ENCODE measurements around the gene NAV1. TPM values are rescaled to one million over a fixed set of nuclear protein-coding genes. Genes with fewer than 3 reads are reported as not detected.

The NAV1 gene
- total and polyA plus RNA-seq, 4 donors, result 1.1 to 2.0 (median 1.3) TPM

DNA sequence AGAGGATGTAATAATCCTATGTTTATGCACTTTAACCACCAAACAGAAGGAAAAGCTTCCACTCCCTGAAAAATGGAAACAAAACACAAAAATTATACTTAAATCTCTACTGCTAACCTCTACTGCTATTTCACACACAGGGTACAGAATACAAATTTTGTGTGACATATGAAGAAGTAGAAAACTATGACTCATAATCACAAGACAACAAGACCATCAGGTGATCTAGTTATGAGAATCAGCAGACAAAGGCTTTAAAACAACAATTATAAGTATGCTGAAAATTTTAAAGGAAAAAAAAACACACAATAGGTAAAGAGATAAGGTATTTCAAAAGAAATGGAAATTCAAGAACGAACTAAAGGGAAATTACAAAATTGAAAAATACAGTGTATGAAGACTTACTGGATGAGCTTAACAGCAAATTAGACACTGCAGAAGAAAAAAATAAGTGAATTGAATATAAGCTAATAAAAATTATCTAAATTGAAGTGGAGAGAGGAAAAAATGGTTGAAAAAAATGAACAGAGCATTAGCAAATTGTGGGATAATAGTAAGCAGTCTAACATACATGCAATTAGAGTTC lies 13.6 kb upstream of the NAV1 start:
- H3K36me3 ChIP-seq (ENCODE audit: control insufficient read depth in 4 of 4, insufficient read depth in 3 of 4, low read depth in 1 of 4, low read length in 3 of 4), result peaks cover 0 to 1% (median 0%) of the 10 kb centered on the region in 4 donors
- no peaks in the 10 kb centered on the region for H3K27me3 ChIP-seq (ENCODE audit: control insufficient read depth in 4 of 4, insufficient read depth in 4 of 4, low read length in 3 of 4)
- WGBS, result 97% methylated on average over 1 of the region's 1 CpG
- no peak overlapping the region for H3K4me3 ChIP-seq (ENCODE audit: low read depth in 1 of 3, low read length in 3 of 3)
- no peak overlapping the region for H3K27ac ChIP-seq (ENCODE audit: low read depth in 1 of 2, low read length in 2 of 2)
- TF ChIP-seq, protein P1, sequence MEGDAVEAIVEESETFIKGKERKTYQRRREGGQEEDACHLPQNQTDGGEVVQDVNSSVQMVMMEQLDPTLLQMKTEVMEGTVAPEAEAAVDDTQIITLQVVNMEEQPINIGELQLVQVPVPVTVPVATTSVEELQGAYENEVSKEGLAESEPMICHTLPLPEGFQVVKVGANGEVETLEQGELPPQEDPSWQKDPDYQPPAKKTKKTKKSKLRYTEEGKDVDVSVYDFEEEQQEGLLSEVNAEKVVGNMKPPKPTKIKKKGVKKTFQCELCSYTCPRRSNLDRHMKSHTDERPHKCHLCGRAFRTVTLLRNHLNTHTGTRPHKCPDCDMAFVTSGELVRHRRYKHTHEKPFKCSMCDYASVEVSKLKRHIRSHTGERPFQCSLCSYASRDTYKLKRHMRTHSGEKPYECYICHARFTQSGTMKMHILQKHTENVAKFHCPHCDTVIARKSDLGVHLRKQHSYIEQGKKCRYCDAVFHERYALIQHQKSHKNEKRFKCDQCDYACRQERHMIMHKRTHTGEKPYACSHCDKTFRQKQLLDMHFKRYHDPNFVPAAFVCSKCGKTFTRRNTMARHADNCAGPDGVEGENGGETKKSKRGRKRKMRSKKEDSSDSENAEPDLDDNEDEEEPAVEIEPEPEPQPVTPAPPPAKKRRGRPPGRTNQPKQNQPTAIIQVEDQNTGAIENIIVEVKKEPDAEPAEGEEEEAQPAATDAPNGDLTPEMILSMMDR (IDR thresholded peaks at IDR 0.05; ENCODE audit: low read depth, low read length, missing input control), result no peak
- TF ChIP-seq FOXA1 (IDR thresholded peaks at IDR 0.05) (no peak), TAF1 (conservative IDR thresholded peaks at IDR 0.05) (no peak), HNF4G (IDR thresholded peaks at IDR 0.05) (no peak), SP1 (IDR thresholded peaks at IDR 0.05) (no peak), HNF4A (conservative IDR thresholded peaks at IDR 0.05) (no peak), GABPA (IDR thresholded peaks at IDR 0.05 in 1 of 2, conservative IDR thresholded peaks at IDR 0.05 in 1 of 2) (no peak), RAD21 (IDR thresholded peaks at IDR 0.05) (no peak)
- H3K4me1 ChIP-seq (ENCODE audit: control insufficient read depth in 4 of 4, insufficient read depth in 4 of 4, low read length in 3 of 4), result no peaks in the 10 kb centered on the region
- H3K9me3 ChIP-seq (ENCODE audit: control insufficient read depth in 4 of 4, low read length in 3 of 4), result no peaks in the 10 kb centered on the region
- no peak for DNase-seq (ENCODE audit: low spot score)
- no peak overlapping the region for H3K9ac ChIP-seq (ENCODE audit: low read depth in 1 of 2, low read length in 2 of 2)

DNA sequence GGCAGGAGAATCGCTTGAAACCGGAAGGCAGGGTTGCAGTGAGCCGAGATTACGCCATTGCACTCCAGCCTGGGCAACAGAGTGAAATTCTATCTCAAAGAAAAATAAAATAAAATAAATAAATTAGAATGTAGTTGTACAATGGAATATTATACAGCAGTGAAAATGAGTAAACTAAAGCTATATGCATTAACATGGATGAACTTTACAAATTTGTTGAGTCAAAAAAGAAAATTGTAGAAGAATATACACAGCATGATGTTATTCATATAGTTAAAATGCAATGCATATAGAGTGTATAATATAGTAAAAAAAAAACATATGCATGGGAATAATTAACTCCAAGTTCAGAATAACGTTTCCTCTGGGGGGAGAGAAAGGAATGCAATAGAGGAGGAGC lies 11.0 kb upstream of the NAV1 start:
- H3K27ac ChIP-seq (ENCODE audit: low read depth in 1 of 2, low read length in 2 of 2), result no peak overlapping the region
- TF ChIP-seq HNF4A (conservative IDR thresholded peaks at IDR 0.05) (no peak), HNF4G (IDR thresholded peaks at IDR 0.05) (no peak), YY1 (IDR thresholded peaks at IDR 0.05) (no peak), TAF1 (conservative IDR thresholded peaks at IDR 0.05) (no peak)
- TF ChIP-seq, protein P2, sequence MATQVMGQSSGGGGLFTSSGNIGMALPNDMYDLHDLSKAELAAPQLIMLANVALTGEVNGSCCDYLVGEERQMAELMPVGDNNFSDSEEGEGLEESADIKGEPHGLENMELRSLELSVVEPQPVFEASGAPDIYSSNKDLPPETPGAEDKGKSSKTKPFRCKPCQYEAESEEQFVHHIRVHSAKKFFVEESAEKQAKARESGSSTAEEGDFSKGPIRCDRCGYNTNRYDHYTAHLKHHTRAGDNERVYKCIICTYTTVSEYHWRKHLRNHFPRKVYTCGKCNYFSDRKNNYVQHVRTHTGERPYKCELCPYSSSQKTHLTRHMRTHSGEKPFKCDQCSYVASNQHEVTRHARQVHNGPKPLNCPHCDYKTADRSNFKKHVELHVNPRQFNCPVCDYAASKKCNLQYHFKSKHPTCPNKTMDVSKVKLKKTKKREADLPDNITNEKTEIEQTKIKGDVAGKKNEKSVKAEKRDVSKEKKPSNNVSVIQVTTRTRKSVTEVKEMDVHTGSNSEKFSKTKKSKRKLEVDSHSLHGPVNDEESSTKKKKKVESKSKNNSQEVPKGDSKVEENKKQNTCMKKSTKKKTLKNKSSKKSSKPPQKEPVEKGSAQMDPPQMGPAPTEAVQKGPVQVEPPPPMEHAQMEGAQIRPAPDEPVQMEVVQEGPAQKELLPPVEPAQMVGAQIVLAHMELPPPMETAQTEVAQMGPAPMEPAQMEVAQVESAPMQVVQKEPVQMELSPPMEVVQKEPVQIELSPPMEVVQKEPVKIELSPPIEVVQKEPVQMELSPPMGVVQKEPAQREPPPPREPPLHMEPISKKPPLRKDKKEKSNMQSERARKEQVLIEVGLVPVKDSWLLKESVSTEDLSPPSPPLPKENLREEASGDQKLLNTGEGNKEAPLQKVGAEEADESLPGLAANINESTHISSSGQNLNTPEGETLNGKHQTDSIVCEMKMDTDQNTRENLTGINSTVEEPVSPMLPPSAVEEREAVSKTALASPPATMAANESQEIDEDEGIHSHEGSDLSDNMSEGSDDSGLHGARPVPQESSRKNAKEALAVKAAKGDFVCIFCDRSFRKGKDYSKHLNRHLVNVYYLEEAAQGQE (IDR thresholded peaks at IDR 0.05), result no peak
- no peak overlapping the region for H3K4me3 ChIP-seq (ENCODE audit: low read depth in 1 of 3, low read length in 3 of 3)
- H3K9ac ChIP-seq (ENCODE audit: low read depth in 1 of 2, low read length in 2 of 2), result no peak overlapping the region
- no peak for DNase-seq (ENCODE audit: low spot score)
- H3K4me1 ChIP-seq (ENCODE audit: control insufficient read depth in 4 of 4, insufficient read depth in 4 of 4, low read length in 3 of 4), result no peaks in the 10 kb centered on the region
- WGBS, result 96% methylated on average over 5 of the region's 5 CpGs
- no peaks in the 10 kb centered on the region for H3K9me3 ChIP-seq (ENCODE audit: control insufficient read depth in 4 of 4, low read length in 3 of 4)
- H3K36me3 ChIP-seq (ENCODE audit: control insufficient read depth in 4 of 4, insufficient read depth in 3 of 4, low read depth in 1 of 4, low read length in 3 of 4), result peaks cover 0 to 1% (median 0%) of the 10 kb centered on the region in 4 donors
- H3K27me3 ChIP-seq (ENCODE audit: control insufficient read depth in 4 of 4, insufficient read depth in 4 of 4, low read length in 3 of 4), result no peaks in the 10 kb centered on the region

DNA sequence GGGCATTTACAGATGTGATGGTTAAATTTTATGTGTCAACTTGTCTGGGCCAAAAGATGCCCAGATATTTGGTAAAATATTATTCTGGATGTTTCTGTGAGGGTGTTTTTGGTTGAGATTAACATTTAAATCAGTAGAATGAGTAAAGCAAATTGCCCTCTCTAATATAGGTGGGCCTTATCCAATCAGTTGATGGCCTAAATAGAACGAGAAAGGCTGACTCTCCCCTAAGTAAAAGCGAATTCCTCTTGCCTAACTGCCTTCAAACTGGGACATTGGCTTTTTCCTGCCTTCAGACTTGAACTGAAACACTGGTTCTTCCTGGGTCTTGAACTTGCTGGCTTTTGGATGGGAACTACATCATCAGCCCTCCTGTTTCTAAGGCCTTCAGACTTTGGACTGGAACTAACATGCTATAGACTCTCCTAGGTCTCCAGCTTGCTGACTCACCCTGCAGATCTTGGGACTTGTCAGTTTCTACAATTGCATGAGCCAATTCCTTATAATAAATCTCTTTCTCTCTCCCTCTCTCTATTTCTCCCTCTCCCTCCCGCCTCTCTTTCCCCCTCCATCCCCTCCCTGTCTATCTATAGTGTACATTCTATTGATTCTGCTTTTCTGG lies 10.2 kb upstream of the NAV1 start:
- Histone ChIP-seq H3K4me3 (ENCODE audit: low read depth in 1 of 3, low read length in 3 of 3) (no peak overlapping the region), H3K27me3 (ENCODE audit: control insufficient read depth in 4 of 4, insufficient read depth in 4 of 4, low read length in 3 of 4) (no peaks in the 10 kb centered on the region), H3K9me3 (ENCODE audit: control insufficient read depth in 4 of 4, low read length in 3 of 4) (no peaks in the 10 kb centered on the region), H3K36me3 (ENCODE audit: control insufficient read depth in 4 of 4, insufficient read depth in 3 of 4, low read depth in 1 of 4, low read length in 3 of 4) (peaks cover 0 to 1% (median 0%) of the 10 kb centered on the region in 4 donors), H3K9ac (ENCODE audit: low read depth in 1 of 2, low read length in 2 of 2) (no peak overlapping the region), H3K4me1 (ENCODE audit: control insufficient read depth in 4 of 4, insufficient read depth in 4 of 4, low read length in 3 of 4) (no peaks in the 10 kb centered on the region), H3K27ac (ENCODE audit: low read depth in 1 of 2, low read length in 2 of 2) (no peak overlapping the region)
- WGBS, result 87% methylated on average over 3 of the region's 3 CpGs
- no peak for DNase-seq (ENCODE audit: low spot score)
- TF ChIP-seq, protein P1 (IDR thresholded peaks at IDR 0.05; ENCODE audit: low read depth, low read length, missing input control), result no peak
- TF ChIP-seq, protein P3, sequence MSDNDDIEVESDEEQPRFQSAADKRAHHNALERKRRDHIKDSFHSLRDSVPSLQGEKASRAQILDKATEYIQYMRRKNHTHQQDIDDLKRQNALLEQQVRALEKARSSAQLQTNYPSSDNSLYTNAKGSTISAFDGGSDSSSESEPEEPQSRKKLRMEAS (IDR thresholded peaks at IDR 0.05), result no peak
- TF ChIP-seq FOXA2 (IDR thresholded peaks at IDR 0.05), result no peak
- TF ChIP-seq, protein P4, sequence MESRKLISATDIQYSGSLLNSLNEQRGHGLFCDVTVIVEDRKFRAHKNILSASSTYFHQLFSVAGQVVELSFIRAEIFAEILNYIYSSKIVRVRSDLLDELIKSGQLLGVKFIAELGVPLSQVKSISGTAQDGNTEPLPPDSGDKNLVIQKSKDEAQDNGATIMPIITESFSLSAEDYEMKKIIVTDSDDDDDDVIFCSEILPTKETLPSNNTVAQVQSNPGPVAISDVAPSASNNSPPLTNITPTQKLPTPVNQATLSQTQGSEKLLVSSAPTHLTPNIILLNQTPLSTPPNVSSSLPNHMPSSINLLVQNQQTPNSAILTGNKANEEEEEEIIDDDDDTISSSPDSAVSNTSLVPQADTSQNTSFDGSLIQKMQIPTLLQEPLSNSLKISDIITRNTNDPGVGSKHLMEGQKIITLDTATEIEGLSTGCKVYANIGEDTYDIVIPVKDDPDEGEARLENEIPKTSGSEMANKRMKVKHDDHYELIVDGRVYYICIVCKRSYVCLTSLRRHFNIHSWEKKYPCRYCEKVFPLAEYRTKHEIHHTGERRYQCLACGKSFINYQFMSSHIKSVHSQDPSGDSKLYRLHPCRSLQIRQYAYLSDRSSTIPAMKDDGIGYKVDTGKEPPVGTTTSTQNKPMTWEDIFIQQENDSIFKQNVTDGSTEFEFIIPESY (IDR thresholded peaks at IDR 0.05), result no peak
- no peak for TF ChIP-seq JUND (IDR thresholded peaks at IDR 0.05)
- no peak for TF ChIP-seq EGR1 (IDR thresholded peaks at IDR 0.05; ENCODE audit: low read depth in 2 of 2)
- TF ChIP-seq, protein P5, sequence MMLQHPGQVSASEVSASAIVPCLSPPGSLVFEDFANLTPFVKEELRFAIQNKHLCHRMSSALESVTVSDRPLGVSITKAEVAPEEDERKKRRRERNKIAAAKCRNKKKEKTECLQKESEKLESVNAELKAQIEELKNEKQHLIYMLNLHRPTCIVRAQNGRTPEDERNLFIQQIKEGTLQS (IDR thresholded peaks at IDR 0.05), result no peak
- TF ChIP-seq HNF4A (conservative IDR thresholded peaks at IDR 0.05), result no peak
- no peak for TF ChIP-seq GABPA (IDR thresholded peaks at IDR 0.05 in 1 of 2, conservative IDR thresholded peaks at IDR 0.05 in 1 of 2)
- TF ChIP-seq RAD21 (IDR thresholded peaks at IDR 0.05), result no peak
